PC-9 (cell line): ENCODE results near the gene ATG4A. TPM values are rescaled to one million over a fixed set of nuclear protein-coding genes. Genes with fewer than 3 reads are reported as not detected.

ENCODE experiments used
- BruUV-seq: library from RNA; stranded (reverse); fragments of 400-500 nt; replicated peaks from 2 replicates; lab custom pipeline; 2021; lab: Mats Ljungman, UMichigan
- CTCF ChIA-PET: fragments of 300-600 bp; sonication (Branson Sonifier 250); formaldehyde crosslinking; loops from one replicate; lab custom pipeline; 2022; ENCODE audit warnings: antibody characterized with exemption; lab: Charles Lee
- POLR2A ChIA-PET: fragments of 300-600 bp; sonication (Branson Sonifier 250); formaldehyde crosslinking; loops from one replicate; lab custom pipeline; 2022; ENCODE audit warnings: antibody characterized with exemption; ENCODE audit not compliant: unreplicated experiment; lab: Charles Lee
- DNase-seq, 2 experiments: peaks; one replicate each; pipeline versions ENCODE4 v3.0.0 to v3.0.0-alpha.2; 2015 to 2022; ENCODE audit warnings: mixed read lengths in 1 of 2
- H2AFZ ChIP-seq: fragments of 200-600 bp; sonication (generic); 2 replicates; pipeline ENCODE4 v1.8.1; 2017; ENCODE audit warnings: antibody characterized with exemption
- H3F3A ChIP-seq: fragments of 200-600 bp; sonication (generic); 2 replicates; pipeline ENCODE4 v1.8.1; 2017; ENCODE audit warnings: antibody characterized with exemption, mild to moderate bottlenecking, low read depth; ENCODE audit not compliant: insufficient read depth
- H3K27ac ChIP-seq: fragments of 200-600 bp; sonication (generic); 2 replicates; pipeline ENCODE4 v1.6.1; 2016; ENCODE audit warnings: mixed run types
- H3K27me3 ChIP-seq: fragments of 200-600 bp; sonication (generic); 2 replicates; pipeline ENCODE4 v1.6.1; 2016; ENCODE audit warnings: low read depth, mixed run types; ENCODE audit not compliant: insufficient read depth
- H3K36me3 ChIP-seq: fragments of 200-600 bp; sonication (generic); 2 replicates; pipeline ENCODE4 v1.6.1; 2016; ENCODE audit warnings: low read depth, mixed run types
- H3K4me1 ChIP-seq: fragments of 200-600 bp; sonication (generic); replicated peaks from 2 replicates; pipeline ENCODE4 v1.6.1; 2016; ENCODE audit warnings: mixed run types; ENCODE audit not compliant: insufficient read depth
- H3K4me2 ChIP-seq: fragments of 200-600 bp; sonication (generic); 2 replicates; pipeline ENCODE4 v1.6.1; 2017; ENCODE audit warnings: mixed run types
- H3K4me3 ChIP-seq: fragments of 200-600 bp; sonication (generic); 2 replicates; pipeline ENCODE4 v1.6.1; 2016; ENCODE audit warnings: mixed run types
- H3K79me2 ChIP-seq: fragments of 200-600 bp; sonication (generic); 2 replicates; pipeline ENCODE4 v1.6.1; 2017; ENCODE audit warnings: low read depth, mixed run types
- H3K9me2 ChIP-seq: fragments of 200-600 bp; sonication (generic); 2 replicates; pipeline ENCODE4 v1.8.1; 2017; ENCODE audit warnings: mild to moderate bottlenecking; ENCODE audit not compliant: insufficient read depth
- H3K9me3 ChIP-seq: fragments of 200-600 bp; sonication (generic); 2 replicates; pipeline ENCODE4 v1.8.1; 2016; ENCODE audit warnings: low read depth; ENCODE audit not compliant: insufficient read depth
- H4K20me1 ChIP-seq: fragments of 200-600 bp; sonication (generic); 2 replicates; pipeline ENCODE4 v1.8.1; 2017; ENCODE audit not compliant: insufficient read depth
- CTCF ChIP-seq: fragments of 200-600 bp; sonication (generic); conservative IDR thresholded peaks from 2 replicates; pipeline ENCODE4 v1.6.1; 2017; ENCODE audit warnings: mixed run types, antibody characterized with exemption, mild to moderate bottlenecking, moderate library complexity
- EZH2 ChIP-seq: fragments of 200-600 bp; sonication (generic); IDR thresholded peaks from 2 replicates; pipeline ENCODE4 v1.8.0; 2017; ENCODE audit warnings: antibody characterized with exemption, low read depth
- intact Hi-C: fragments of 100-400 bp; cut with micrococcal nuclease; formaldehyde crosslinking; loops from one replicate; pipeline ENCODE4 v1.10.0; 2022; ENCODE audit not compliant: unreplicated experiment
- total RNA-seq: library from RNA; stranded (reverse); gene quantifications from 2 replicates; pipeline ENCODE4 v1.2.3, GENCODE V29; 2021

The ATG4A gene
- total RNA-seq, 1 experiment from 2014 or later = 9.6 TPM

GRCh38 chrX:108072746-108073145, 18.8 kb upstream of the ATG4A start:
- POLR2A ChIA-PET = no interaction called here
- Histone ChIP-seq H3K4me1 (peaks cover 19% of the 10 kb centered on the region), H3K27ac (no peak overlapping the region), H3K9me3 (no peaks in the 10 kb centered on the region), H3K27me3 (no peaks in the 10 kb centered on the region), H3K9me2 (no peaks in the 10 kb centered on the region), H3K4me3 (no peak overlapping the region), H4K20me1 (no peaks in the 10 kb centered on the region), H3F3A (peaks cover 11% of the 10 kb centered on the region; the same call in 1 of the 2 replicates), H2AFZ (no peak overlapping the region), H3K4me2 (no peak overlapping the region), H3K79me2 (no peaks in the 10 kb centered on the region), H3K36me3 (no peaks in the 10 kb centered on the region)
- DNase-seq = no peak
- intact Hi-C loops = loop anchor here (1.0 to 10.0 kb wide), 8 partner anchors 52 to 1200 kb away; partner anchors contain the start of gene NCBP2L
- CTCF ChIA-PET = no interaction called here
- TF ChIP-seq EZH2 (no peak), CTCF (no peak)
- BruUV-seq = no TSS peak

- DNase-seq = no peak
- H3K4me2 ChIP-seq = no peak overlapping the region
- ChIA-PET CTCF (no interaction called here), POLR2A (no interaction called here)
- H4K20me1 ChIP-seq = no peaks in the 10 kb centered on the region
- TF ChIP-seq EZH2 (no peak), CTCF (no peak)
- H3K79me2 ChIP-seq = no peaks in the 10 kb centered on the region
- no peak overlapping the region for H2AFZ ChIP-seq
- peaks cover 13% of the 10 kb centered on the region for H3K36me3 ChIP-seq
- no peaks in the 10 kb centered on the region for H3K27me3 ChIP-seq
- H3K4me3 ChIP-seq = no peak overlapping the region
- H3K9me3 ChIP-seq = no peaks in the 10 kb centered on the region
- no peaks in the 10 kb centered on the region for H3K9me2 ChIP-seq
- H3K4me1 ChIP-seq = no peaks in the 10 kb centered on the region
- no TSS peak for BruUV-seq
- intact Hi-C loops = no loop called here
- H3F3A ChIP-seq = peaks cover 7% of the 10 kb centered on the region; the same call in 1 of the 2 replicates
- H3K27ac ChIP-seq = no peak overlapping the region
Observed at GRCh38 chrX:108081110-108081509, 10.5 kb upstream of the ATG4A start.

GRCh38 chrX:108087792-108088191, 3.8 kb upstream of the ATG4A start:
- Histone ChIP-seq H3K4me2 (no peak overlapping the region), H3K79me2 (peaks cover 31% of the 10 kb centered on the region), H2AFZ (no peak overlapping the region), H3K9me2 (no peaks in the 10 kb centered on the region), H3K36me3 (peaks cover 36% of the 10 kb centered on the region), H3K27ac (no peak overlapping the region), H3K27me3 (no peaks in the 10 kb centered on the region), H4K20me1 (no peaks in the 10 kb centered on the region), H3K9me3 (no peaks in the 10 kb centered on the region), H3K4me1 (peaks cover 23% of the 10 kb centered on the region), H3K4me3 (no peak overlapping the region), H3F3A (peaks cover 12% of the 10 kb centered on the region)
- no TSS peak for BruUV-seq
- POLR2A ChIA-PET = no interaction called here
- intact Hi-C loops = no loop called here
- DNase-seq = no peak
- TF ChIP-seq CTCF = no peak
- TF ChIP-seq EZH2 = no peak
- CTCF ChIA-PET = no interaction called here
